ENCODE measurements around the gene SRPK1.

SRPK1 gene

GRCh38 chr6:35897036-35897435 is 23.9 kb downstream of the SRPK1 start:
- no peak for FAIRE-seq

- no peak for FAIRE-seq
These were observed 24.7 kb downstream of the SRPK1 start for GRCh38 chr6:35896228-35896627.

GRCh38 chr6:35895560-35895959 is 25.3 kb downstream of the SRPK1 start:
- no peak for FAIRE-seq

GRCh38 chr6:35894776-35895175 is 26.1 kb downstream of the SRPK1 start:
- peak; percentile 43 for FAIRE-seq

GRCh38 chr6:35893246-35893645 is 27.7 kb downstream of the SRPK1 start:
- FAIRE-seq, result no peak

GRCh38 chr6:35892482-35892881 is 28.4 kb downstream of the SRPK1 start:
- FAIRE-seq, result no peak

GRCh38 chr6:35879151-35879550 is 41.7 kb downstream of the SRPK1 start:
- FAIRE-seq, result no peak

GRCh38 chr6:35876902-35877301 is 44.0 kb downstream of the SRPK1 start:
- no peak for FAIRE-seq

- no peak for FAIRE-seq
These were observed 46.2 kb downstream of the SRPK1 start for GRCh38 chr6:35874730-35875129.

- no peak for FAIRE-seq
These were observed 61.5 kb downstream of the SRPK1 start for GRCh38 chr6:35859367-35859766.

GRCh38 chr6:35857853-35858252 is 63.0 kb downstream of the SRPK1 start:
- no peak for FAIRE-seq

GRCh38 chr6:35856250-35856649 is 64.6 kb downstream of the SRPK1 start:
- no peak for FAIRE-seq

- no peak for FAIRE-seq
These were observed 67.9 kb downstream of the SRPK1 start for GRCh38 chr6:35852994-35853393.

- no peak for FAIRE-seq
These were observed 70.7 kb downstream of the SRPK1 start for GRCh38 chr6:35850208-35850607.

GRCh38 chr6:35844290-35844689 is 76.6 kb downstream of the SRPK1 start:
- no peak for FAIRE-seq

GRCh38 chr6:35842381-35842780 is 78.5 kb downstream of the SRPK1 start:
- no peak for FAIRE-seq

GRCh38 chr6:35839019-35839418 is 81.9 kb downstream of the SRPK1 start:
- FAIRE-seq, result no peak

- no peak for FAIRE-seq
These were observed 87.4 kb downstream of the SRPK1 start for GRCh38 chr6:35833536-35833935.

- no peak for FAIRE-seq
These were observed 89.5 kb downstream of the SRPK1 start for GRCh38 chr6:35831257-35832007.

GRCh38 chr6:35829306-35829705 is 91.6 kb downstream of the SRPK1 start:
- no peak for FAIRE-seq

- FAIRE-seq, result no peak
These were observed 96.2 kb downstream of the SRPK1 start for GRCh38 chr6:35824552-35825192.

GRCh38 chr6:35823601-35824000 is 97.3 kb downstream of the SRPK1 start:
- no peak for FAIRE-seq

- no peak for FAIRE-seq
These were observed 103.4 kb downstream of the SRPK1 start for GRCh38 chr6:35817515-35817914.

GRCh38 chr6:35811699-35811995 is 109.3 kb downstream of the SRPK1 start:
- no peak for FAIRE-seq
